Right cardiac atrium (tissue), 5 donors: ENCODE results near the gene MTX1. TPM values are rescaled to one million over a fixed set of nuclear protein-coding genes. Genes with fewer than 3 reads are reported as not detected.
"Not testable (repeated sequence)": the region's sequence is repeated elsewhere in the genome, so short reads cannot be mapped to it uniquely, and the experiment has no call there.

ENCODE experiments used
- ATAC-seq, 2 donors: fragments of 200-7000 bp; cut with Tn5 transposase; one replicate each; pipeline versions ENCODE4 v1.8.0 to v1.9.1; 2020; ENCODE audit warnings: moderate library complexity in 2 of 2, mild to moderate bottlenecking in 1 of 2
- DNase-seq, 3 donors: peaks; one replicate each; pipeline ENCODE4 v3.0.0-alpha.2; 2020
- H3K27ac ChIP-seq: one replicate; pipeline ENCODE4 v1.5.1; 2013; ENCODE audit warnings: mild to moderate bottlenecking, low read length, control low read depth, moderate library complexity
- H3K27me3 ChIP-seq: one replicate; pipeline ENCODE4 v1.6.1; 2013; ENCODE audit not compliant: control insufficient read depth, insufficient read depth
- H3K4me1 ChIP-seq: one replicate; pipeline ENCODE4 v1.6.1; 2013; ENCODE audit warnings: low read length; ENCODE audit not compliant: control insufficient read depth, insufficient read depth
- H3K4me3 ChIP-seq: one replicate; pipeline ENCODE4 v1.5.1; 2013; ENCODE audit warnings: low read length, control low read depth
- H3K9me3 ChIP-seq: one replicate; pipeline ENCODE4 v1.6.1; 2013; ENCODE audit warnings: low read length; ENCODE audit not compliant: control insufficient read depth
- WGBS: extraction: QIAGEN DNeasy Blood & Tissue Kit; methylation state at CpG from one replicate; pipeline ENCODE4 v1.1.7; 2013; 5-methylcytosine and 5-hydroxymethylcytosine counted together
- intact Hi-C, 4 donors: fragments of 100-400 bp; cut with DNase I; formaldehyde crosslinking; loops; one replicate each; pipeline versions ENCODE4 v1.11.0 to v1.14.0; 2022 to 2023
- polyA plus RNA-seq: library from polyadenylated mRNA; stranded (reverse); fragments of 200-250 nt; gene quantifications from one replicate; pipeline ENCODE4 v1.2.3, GENCODE V29; 2013
- total RNA-seq, 4 donors: library from RNA; stranded (reverse); fragmentation: NEBNext Ultra II Directional; extraction: Animal tissue kit (Norgen Biotek cat#: 25700); gene quantifications; one replicate each; pipeline ENCODE4 v1.2.1, GENCODE V29; 2021
- donor health status: healthy with polysubstance abuse.
- donor health status: DM: no; HTN: yes; CAD: no.
- donor health status: DM: no; HTN: no; CAD: no.
- donor health status: DM: no; HTN: yes; CAD: no; lungs with severe emphysema.
- donor health status: DM: yes; HTN: yes; CAD: no.

Gene MTX1
- total and polyA plus RNA-seq, 5 donors = 20.1 to 31.9 (median 21.2) TPM

- Histone ChIP-seq H3K27ac (no peak overlapping the region), H3K4me3 (no peak overlapping the region), H3K27me3 (no peaks in the 10 kb centered on the region), H3K4me1 (peaks cover 3% of the 10 kb centered on the region), H3K9me3 (no peaks in the 10 kb centered on the region)
- intact Hi-C loops = no loop called here
- 64% methylated on average over 4 of the region's 4 CpGs for WGBS
- no peak for DNase-seq
- ATAC-seq = no peak
These were observed 33.4 kb downstream of the MTX1 start for GRCh38 chr1:155241841-155242264.

GRCh38 chr1:155242805-155243358 is 34.4 kb downstream of the MTX1 start:
- DNase-seq (no peak), ATAC-seq (no peak)
- WGBS = 81% methylated on average over 3 of the region's 3 CpGs
- Histone ChIP-seq H3K4me1 (peaks cover 3% of the 10 kb centered on the region), H3K9me3 (no peaks in the 10 kb centered on the region), H3K4me3 (no peak overlapping the region), H3K27ac (peak overlapping the region; percentile 82), H3K27me3 (no peaks in the 10 kb centered on the region)
- intact Hi-C loops = no loop called here

- Histone ChIP-seq H3K27ac (peak overlapping the region; percentile 82), H3K4me3 (peak overlapping the region; percentile 53), H3K9me3 (no peaks in the 10 kb centered on the region), H3K27me3 (no peaks in the 10 kb centered on the region), H3K4me1 (peaks cover 3% of the 10 kb centered on the region)
- intact Hi-C loops = no loop called here
- DNase-seq (peak; percentile 97 to 98 (median 98)), ATAC-seq (peak; percentile 95 to 96)
- under 1% methylated on average over 53 of the region's 53 CpGs for WGBS
These were observed 36.1 kb downstream of the MTX1 start for GRCh38 chr1:155244368-155245162.

GRCh38 chr1:155245163-155245524 is 36.6 kb downstream of the MTX1 start:
- ATAC-seq (no peak), DNase-seq (no peak)
- peak overlapping the region; percentile 46 for H3K4me3 ChIP-seq
- H3K27ac ChIP-seq = peak overlapping the region; percentile 69
- peaks cover 3% of the 10 kb centered on the region for H3K4me1 ChIP-seq
- WGBS = 67% methylated on average over 8 of the region's 8 CpGs
- H3K27me3 ChIP-seq = no peaks in the 10 kb centered on the region
- H3K9me3 ChIP-seq = no peaks in the 10 kb centered on the region
- intact Hi-C loops = no loop called here

- 96% methylated on average over 3 of the region's 3 CpGs for WGBS
- H3K4me1 ChIP-seq = not testable (repeated sequence)
These were observed 38.3 kb downstream of the MTX1 start for GRCh38 chr1:155246796-155247195.

GRCh38 chr1:155247667-155248553 is 39.4 kb downstream of the MTX1 start:
- DNase-seq = peak in 1 of 3 donors; percentile 68
- no peaks in the 10 kb centered on the region for H3K27me3 ChIP-seq
- no peak overlapping the region for H3K4me3 ChIP-seq
- H3K4me1 ChIP-seq = peaks cover 4% of the 10 kb centered on the region
- no peak for ATAC-seq
- H3K27ac ChIP-seq = no peak overlapping the region
- 80% methylated on average over 26 of the region's 26 CpGs for WGBS
- intact Hi-C loops = no loop called here
- H3K9me3 ChIP-seq = no peaks in the 10 kb centered on the region

More at GRCh38 chr1:155246796-155247195, 38.3 kb downstream of the MTX1 start:
- DNase-seq, H3K27me3 ChIP-seq, intact Hi-C loops, H3K4me3 ChIP-seq, ATAC-seq, H3K27ac ChIP-seq, H3K9me3 ChIP-seq: not testable (repeated sequence)

GRCh38 chr1:155250246-155250632 is 41.7 kb downstream of the MTX1 start:
- 27% methylated on average over 28 of the region's 28 CpGs for WGBS
- intact Hi-C loops = loop anchor here in 2 of 4 donors (5.0 to 10.0 kb wide), 3 partner anchors 72 to 345 kb away; partner anchors contain the start of gene RUSC1 (in 2 of the 2)
- Histone ChIP-seq H3K27ac (no peak overlapping the region), H3K27me3 (no peaks in the 10 kb centered on the region), H3K4me1 (peaks cover 9% of the 10 kb centered on the region), H3K9me3 (no peaks in the 10 kb centered on the region), H3K4me3 (no peak overlapping the region)
- DNase-seq = peak in 1 of 3 donors; percentile 58
- ATAC-seq = peak; percentile 0 to 1

- Histone ChIP-seq H3K4me3 (no peak overlapping the region), H3K27ac (no peak overlapping the region), H3K9me3 (no peaks in the 10 kb centered on the region), H3K4me1 (peaks cover 9% of the 10 kb centered on the region), H3K27me3 (no peaks in the 10 kb centered on the region)
- peak; percentile 78 to 81 for ATAC-seq
- WGBS = 14% methylated on average over 23 of the region's 23 CpGs
- intact Hi-C loops = loop anchor here in 2 of 4 donors (5.0 to 10.0 kb wide), 3 partner anchors 71 to 344 kb away; partner anchors contain the start of gene RUSC1 (in 2 of the 2)
- DNase-seq = peak; percentile 93 to 97 (median 97)
These were observed 42.3 kb downstream of the MTX1 start for GRCh38 chr1:155250633-155251449.

- WGBS = 74% methylated on average over 7 of the region's 7 CpGs
- peaks cover 9% of the 10 kb centered on the region for H3K4me1 ChIP-seq
- DNase-seq = no peak
- no peaks in the 10 kb centered on the region for H3K9me3 ChIP-seq
- H3K4me3 ChIP-seq = no peak overlapping the region
- no peak overlapping the region for H3K27ac ChIP-seq
- no peak for ATAC-seq
- H3K27me3 ChIP-seq = no peaks in the 10 kb centered on the region
- intact Hi-C loops = loop anchor here in 2 of 4 donors (5.0 to 10.0 kb wide), 3 partner anchors 71 to 343 kb away; partner anchors contain the start of gene RUSC1 (in 2 of the 2)
These were observed 43.1 kb downstream of the MTX1 start for GRCh38 chr1:155251566-155251965.

GRCh38 chr1:155253208-155253607 is 44.7 kb downstream of the MTX1 start:
- 80% methylated on average over 5 of the region's 5 CpGs for WGBS
- ATAC-seq = no peak
- peaks cover 9% of the 10 kb centered on the region for H3K4me1 ChIP-seq
- no peaks in the 10 kb centered on the region for H3K9me3 ChIP-seq
- no peak for DNase-seq
- H3K27me3 ChIP-seq = no peaks in the 10 kb centered on the region
- intact Hi-C loops = loop anchor here in 2 of 4 donors (5.0 to 10.0 kb wide), 3 partner anchors 69 to 342 kb away; partner anchors contain the start of gene RUSC1 (in 2 of the 2)
- no peak overlapping the region for H3K27ac ChIP-seq
- no peak overlapping the region for H3K4me3 ChIP-seq
